K562 (cell line): ENCODE measurements around the gene NASP. TPM values are rescaled to one million over a fixed set of nuclear protein-coding genes. Genes with fewer than 3 reads are reported as not detected.

ENCODE experiments used
- ARID2 ChIP-seq: fragments of 450-650 bp; IDR thresholded peaks from 2 replicates; pipeline ENCODE4 v1.6.1; 2017; ENCODE audit warnings: antibody characterized with exemption, mild to moderate bottlenecking
- ATF2 ChIP-seq: sonication (generic); formaldehyde crosslinking; IDR thresholded peaks from 2 replicates; pipeline ENCODE4 v1.8.1; 2022; ENCODE audit warnings: missing genetic modification reagents
- ATF7 ChIP-seq: fragments of 450-650 bp; IDR thresholded peaks from 2 replicates; pipeline ENCODE4 v1.7.1; 2014; ENCODE audit warnings: mild to moderate bottlenecking, moderate library complexity
- CCNT2 ChIP-seq: IDR thresholded peaks from 2 replicates; pipeline ENCODE4 v1.6.1; 2011; ENCODE audit warnings: borderline replicate concordance, low read depth, mild to moderate bottlenecking, moderate library complexity, mixed read lengths, low read length; ENCODE audit not compliant: insufficient read length; ENCODE audit errors: extremely low read depth
- DNMT1 ChIP-seq: fragments of 450-650 bp; IDR thresholded peaks from 2 replicates; pipeline ENCODE4 v1.6.1; 2016; ENCODE audit warnings: antibody characterized with exemption, mild to moderate bottlenecking
- E2F6 ChIP-seq, 2 experiments: IDR thresholded peaks; 2 replicates each; pipeline ENCODE4 v1.6.1; 2011; ENCODE audit warnings: borderline replicate concordance in 1 of 2, control low read depth in 1 of 2, low read depth in 1 of 2, low read length in 1 of 2, mild to moderate bottlenecking in 1 of 2, mixed read lengths in 1 of 2, moderate library complexity in 1 of 2; ENCODE audit not compliant: insufficient read depth in 1 of 2, insufficient read length in 1 of 2, poor library complexity in 1 of 2, severe bottlenecking in 1 of 2; ENCODE audit errors: extremely low read depth in 1 of 2
- EP400 ChIP-seq: fragments of 450-650 bp; IDR thresholded peaks from 2 replicates; pipeline ENCODE4 v1.6.1; 2017; ENCODE audit warnings: antibody characterized with exemption, mild to moderate bottlenecking, moderate library complexity
- FOXK1 ChIP-seq: sonication (generic); formaldehyde crosslinking; IDR thresholded peaks from 2 replicates; pipeline ENCODE4 v1.8.0; 2022; ENCODE audit warnings: missing genetic modification reagents, mild to moderate bottlenecking, borderline replicate concordance
- GABPB1 ChIP-seq: sonication (generic); formaldehyde crosslinking; IDR thresholded peaks from 2 replicates; pipeline ENCODE4 v1.8.0; 2022; ENCODE audit warnings: mild to moderate bottlenecking, missing genetic modification reagents
- GATA2 ChIP-seq: sonication (generic); formaldehyde crosslinking; IDR thresholded peaks from 2 replicates; pipeline ENCODE4 v1.4.0; 2020; ENCODE audit warnings: mild to moderate bottlenecking, missing genetic modification reagents
- GATAD2A ChIP-seq: fragments of 450-650 bp; IDR thresholded peaks from 2 replicates; pipeline ENCODE4 v1.6.1; 2017
- HNRNPL ChIP-seq: fragments of 200-400 bp; formaldehyde crosslinking; IDR thresholded peaks from 2 replicates; pipeline ENCODE4 v1.6.1; 2017; ENCODE audit warnings: low read depth, mild to moderate bottlenecking, low read length
- IRF2 ChIP-seq: sonication (generic); formaldehyde crosslinking; IDR thresholded peaks from 2 replicates; pipeline ENCODE4 v1.8.1; 2022; ENCODE audit warnings: mild to moderate bottlenecking, missing genetic modification reagents
- JUND ChIP-seq, 2 experiments: IDR thresholded peaks; 2 replicates in 1 of 2; 3 replicates in 1 of 2; pipeline ENCODE4 v1.6.1; 2011; ENCODE audit warnings: borderline replicate concordance in 2 of 2, low read depth in 2 of 2, low read length in 2 of 2, improper control_type of control experiment in 1 of 2, missing biosample characterization in 1 of 2, missing genetic modification characterization in 1 of 2, missing genetic modification reagents in 1 of 2
- NCOA4 ChIP-seq: fragments of 450-650 bp; IDR thresholded peaks from 2 replicates; pipeline ENCODE4 v1.6.1; 2018; ENCODE audit warnings: mild to moderate bottlenecking; ENCODE audit not compliant: partially characterized antibody
- NFRKB ChIP-seq: fragments of 450-650 bp; IDR thresholded peaks from 2 replicates; pipeline ENCODE4 v1.6.1; 2016; ENCODE audit warnings: low read depth
- NR2C1 ChIP-seq, 2 experiments: fragments of 450-650 bp; IDR thresholded peaks; 2 replicates each; pipeline ENCODE4 v1.6.1; 2017; ENCODE audit warnings: mild to moderate bottlenecking in 2 of 2, antibody characterized with exemption in 1 of 2, inconsistent platforms in 1 of 2, missing compliant biosample characterization in 1 of 2, missing genetic modification characterization in 1 of 2
- NR2C2 ChIP-seq, 2 experiments: fragments of 200-800 bp in 1 of 2; sonication (Bioruptor generic) in 1 of 2; sonication (generic) in 1 of 2; formaldehyde crosslinking in 1 of 2; IDR thresholded peaks; 2 replicates each; pipeline versions ENCODE4 v1.6.1 to v1.8.0; 2016 to 2022; ENCODE audit warnings: mild to moderate bottlenecking in 1 of 2, missing compliant biosample characterization in 1 of 2, missing genetic modification characterization in 1 of 2, missing genetic modification reagents in 1 of 2
- RBBP5 ChIP-seq: fragments of 200-600 bp; sonication (generic); IDR thresholded peaks from 2 replicates; pipeline ENCODE4 v1.6.1; 2012; ENCODE audit warnings: borderline replicate concordance, mild to moderate bottlenecking, low read length, control low read depth, inconsistent platforms; ENCODE audit not compliant: insufficient read depth, poor library complexity, severe bottlenecking
- RHOXF2B ChIP-seq: fragments of 250-450 bp; sonication (Bioruptor Pico); conservative IDR thresholded peaks from 2 replicates; pipeline ENCODE4 v1.5.1; 2021
- ZNF134 ChIP-seq: fragments of 250-450 bp; sonication (Bioruptor Pico); conservative IDR thresholded peaks from 2 replicates; pipeline ENCODE4 v1.4.0; 2020
- ZNF165 ChIP-seq: fragments of 250-450 bp; sonication (Bioruptor Pico); IDR thresholded peaks from 2 replicates; pipeline ENCODE4 v1.4.0; 2020; ENCODE audit warnings: borderline replicate concordance
- ZNF512 ChIP-seq: IDR thresholded peaks from 2 replicates; pipeline ENCODE4 v1.6.1; 2016; ENCODE audit warnings: missing genetic modification characterization, missing compliant biosample characterization
- polyA plus RNA-seq, 8 experiments: library from polyadenylated mRNA; depleted of rRNA in 4 of 8; stranded (reverse) in 5 of 8; unstranded in 3 of 8; fragments of >200 nt; fragmentation: Nextera tagmentation in 2 of 8; fragmentation: Illumina TruSeq in 1 of 8; extraction: Ambion mirVana in 2 of 8; extraction: Trizol in 1 of 8; gene quantifications; 2 replicates each; pipeline versions ENCODE4 v1.2.1 to v1.2.3, GENCODE V29; 2011 to 2014; ENCODE audit warnings: inconsistent platforms in 1 of 8, missing spikeins in 1 of 8
- total RNA-seq, 7 experiments: library from RNA; depleted of rRNA in 6 of 7; stranded (reverse); fragments of >200 nt in 6 of 7; fragmentation: Illumina TruSeq in 2 of 7; extraction: Trizol in 2 of 7; gene quantifications; 2 replicates each; pipeline versions ENCODE4 v1.2.1 to v1.2.3, GENCODE V29; 2011 to 2021; ENCODE audit warnings: low replicate concordance in 1 of 7

The NASP gene
- total and polyA plus RNA-seq, 9 of the 15 experiments (the other 6 are each of a cell fraction or from before 2014, with no cell fraction given), result 199 to 578 (median 419) TPM

GRCh38 chr1:45583666-45584350, at the start of gene NASP (continued):
- TF ChIP-seq HNRNPL (peak; percentile 57; the same call in 1 of the 2 replicates), IRF2 (peak; percentile 69; the same call in 1 of the 2 replicates), GATA2 (CRISPR knock-in tag) (peak; percentile 43; the same call in 1 of the 2 replicates), GABPB1 (CRISPR knock-in tag) (peak; percentile 89), NR2C2 (CRISPR knock-in tag; IDR thresholded peaks at IDR 0.05) (peak; percentile 66), NR2C2 (tag; IDR thresholded peaks at IDR 0.05) (no peak), ATF2 (CRISPR knock-in tag) (peak; percentile 30; the same call in 1 of the 2 replicates), JUND (IDR thresholded peaks at IDR 0.05; ENCODE audit: borderline replicate concordance, low read depth, low read length) (no peak), JUND (tag; IDR thresholded peaks at IDR 0.05; ENCODE audit: borderline replicate concordance, low read depth, low read length) (peak; percentile 65; the same call in 2 of the 3 replicates), ATF7 (peak; percentile 64), NR2C1 (IDR thresholded peaks at IDR 0.05) (peak; percentile 59), NR2C1 (tag; IDR thresholded peaks at IDR 0.05) (peak; percentile 14; the same call in 1 of the 2 replicates), EP400 (peak; percentile 96), NFRKB (peak; percentile 98), RHOXF2B (CRISPR knock-in tag) (no peak), NCOA4 (no peak), ARID2 (no peak), ZNF134 (CRISPR knock-in tag) (no peak), RBBP5 (peak; percentile 97), FOXK1 (CRISPR knock-in tag) (peak; percentile 93), ZNF512 (tag) (no peak), E2F6 (IDR thresholded peaks at IDR 0.05; ENCODE audit: borderline replicate concordance in 1 of 2, extremely low read depth in 1 of 2, insufficient read depth in 1 of 2, insufficient read length in 1 of 2, low read depth in 1 of 2, low read length in 1 of 2, poor library complexity in 1 of 2, severe bottlenecking in 1 of 2) (peak in 1 of 2 experiments; percentile 35), ZNF165 (CRISPR knock-in tag) (no peak), GATAD2A (peak; percentile 50; the same call in 1 of the 2 replicates), CCNT2 (peak; percentile 61), DNMT1 (no peak)
